ENCODE data around the gene ASIC4.

Gene ASIC4

DNA sequence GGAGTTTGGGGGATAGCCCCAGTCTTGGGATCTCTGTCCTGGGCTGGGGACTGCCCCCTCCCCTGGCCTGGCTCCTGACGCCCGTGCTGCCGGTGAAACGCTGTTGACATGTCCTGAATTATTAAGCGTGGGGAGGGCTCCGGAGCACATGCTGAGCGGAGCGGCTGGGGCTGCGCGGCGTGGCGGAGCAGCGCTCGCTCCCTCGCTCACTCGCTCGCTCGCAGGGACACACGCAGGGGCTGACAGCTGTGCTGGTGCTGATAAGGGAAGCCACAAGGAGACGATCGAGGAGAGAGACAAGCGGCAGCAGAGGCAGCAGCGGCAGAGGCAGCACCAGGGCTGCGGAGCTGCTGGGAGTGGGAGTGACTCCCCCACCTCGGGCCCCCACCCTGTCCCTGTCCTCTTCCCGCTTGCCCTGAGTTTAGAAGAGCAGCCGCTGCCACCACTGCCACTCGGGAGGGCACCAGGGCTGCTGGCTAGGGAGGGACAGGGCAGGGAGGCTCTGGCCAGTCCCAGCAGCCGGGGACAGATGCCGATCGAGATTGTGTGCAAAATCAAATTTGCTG is at the start of gene ASIC4:
Gene ASIC4 (plus strand): TSS at position 287 of the 566 bp plus-strand sequence. CDS start 243 bp downstream, at position 530.
- TF ChIP-seq YY1 (IDR thresholded peaks at IDR 0.05; ENCODE audit: insufficient read depth, insufficient read length) (no peak), SUZ12 (IDR thresholded peaks at IDR 0.05; ENCODE audit: extremely low read depth, insufficient read depth, insufficient read length) (no peak), ZNF274 (IDR thresholded peaks at IDR 0.05; ENCODE audit: low read depth, low read length) (no peak)
- DNase-seq (ENCODE audit: low read depth, low spot score), result no peak
- Histone ChIP-seq H3K9me3 (ENCODE audit: insufficient read depth, low read length) (no peaks in the 10 kb centered on the region), H3K36me3 (ENCODE audit: insufficient read depth, insufficient read length, low read length) (no peaks in the 10 kb centered on the region), H3K4me1 (ENCODE audit: insufficient read depth, insufficient read length) (peaks cover 26% of the 10 kb centered on the region), H3K4me3 (ENCODE audit: insufficient read length, low read depth) (peak within 1 kb of the TSS; percentile 2), H3K27me3 (ENCODE audit: insufficient read depth, insufficient read length) (peaks cover 70% of the 10 kb centered on the region), H3K9ac (ENCODE audit: insufficient read length, low read depth) (peak within 1 kb of the TSS; percentile 51)

DNA sequence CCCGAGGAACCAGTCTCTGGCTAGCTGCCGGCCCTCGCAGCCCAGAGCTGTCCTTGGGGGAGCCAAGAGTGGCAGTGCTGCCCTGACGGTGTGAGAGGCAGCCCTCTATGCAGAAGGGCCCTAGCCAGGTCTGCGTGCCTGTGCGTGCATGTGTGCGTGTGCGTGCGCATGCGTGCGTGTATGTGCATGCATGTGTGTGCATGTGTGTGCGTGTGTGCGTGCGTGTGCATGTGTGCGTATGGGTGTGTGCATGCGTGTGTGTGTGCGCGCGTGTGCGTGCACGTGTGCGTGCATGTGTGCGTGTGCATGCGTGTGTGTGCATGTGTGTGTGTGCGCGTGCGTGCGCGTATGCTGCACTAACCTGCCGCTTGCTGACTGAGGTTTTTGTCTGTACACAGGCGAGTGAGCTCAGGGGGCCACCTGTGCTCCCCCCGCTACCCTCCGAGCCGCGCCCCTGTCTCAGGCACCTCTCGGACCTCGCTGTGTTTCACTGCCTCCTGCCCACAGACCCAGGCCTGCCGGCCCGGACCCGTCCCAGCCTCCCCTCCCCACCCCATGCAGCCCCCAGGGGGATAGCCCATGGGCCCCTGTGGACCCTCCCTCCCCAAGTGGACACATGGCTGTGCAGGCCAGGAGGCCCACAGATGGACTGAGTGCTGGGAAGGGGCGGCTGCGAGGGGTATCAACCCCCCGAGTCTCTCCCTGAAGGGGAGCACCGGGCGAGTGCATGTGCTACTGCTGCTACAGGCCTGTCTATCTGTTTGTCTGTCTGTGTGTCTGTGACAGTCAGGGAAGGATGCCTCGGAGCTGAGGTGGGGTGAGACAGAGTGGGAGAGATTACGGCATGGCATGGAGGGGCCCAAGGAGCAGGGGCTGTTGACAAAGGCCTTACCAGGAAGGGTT is 48.4 kb upstream of the ASIC4 start:
- Histone ChIP-seq H3K9ac (ENCODE audit: insufficient read length, low read depth) (peak overlapping the region; percentile 26), H3K9me3 (ENCODE audit: insufficient read depth, low read length) (no peaks in the 10 kb centered on the region), H3K27me3 (ENCODE audit: insufficient read depth, insufficient read length) (no peaks in the 10 kb centered on the region), H3K4me1 (ENCODE audit: insufficient read depth, insufficient read length) (peaks cover 17% of the 10 kb centered on the region), H3K36me3 (ENCODE audit: insufficient read depth, insufficient read length, low read length) (peaks cover 69% of the 10 kb centered on the region), H3K4me3 (ENCODE audit: insufficient read length, low read depth) (no peak overlapping the region)
- TF ChIP-seq SUZ12 (IDR thresholded peaks at IDR 0.05; ENCODE audit: extremely low read depth, insufficient read depth, insufficient read length), result no peak
- TF ChIP-seq ZNF274 (IDR thresholded peaks at IDR 0.05; ENCODE audit: low read depth, low read length), result no peak
- TF ChIP-seq YY1 (IDR thresholded peaks at IDR 0.05; ENCODE audit: insufficient read depth, insufficient read length), result no peak
- DNase-seq (ENCODE audit: low read depth, low spot score), result no peak

DNA sequence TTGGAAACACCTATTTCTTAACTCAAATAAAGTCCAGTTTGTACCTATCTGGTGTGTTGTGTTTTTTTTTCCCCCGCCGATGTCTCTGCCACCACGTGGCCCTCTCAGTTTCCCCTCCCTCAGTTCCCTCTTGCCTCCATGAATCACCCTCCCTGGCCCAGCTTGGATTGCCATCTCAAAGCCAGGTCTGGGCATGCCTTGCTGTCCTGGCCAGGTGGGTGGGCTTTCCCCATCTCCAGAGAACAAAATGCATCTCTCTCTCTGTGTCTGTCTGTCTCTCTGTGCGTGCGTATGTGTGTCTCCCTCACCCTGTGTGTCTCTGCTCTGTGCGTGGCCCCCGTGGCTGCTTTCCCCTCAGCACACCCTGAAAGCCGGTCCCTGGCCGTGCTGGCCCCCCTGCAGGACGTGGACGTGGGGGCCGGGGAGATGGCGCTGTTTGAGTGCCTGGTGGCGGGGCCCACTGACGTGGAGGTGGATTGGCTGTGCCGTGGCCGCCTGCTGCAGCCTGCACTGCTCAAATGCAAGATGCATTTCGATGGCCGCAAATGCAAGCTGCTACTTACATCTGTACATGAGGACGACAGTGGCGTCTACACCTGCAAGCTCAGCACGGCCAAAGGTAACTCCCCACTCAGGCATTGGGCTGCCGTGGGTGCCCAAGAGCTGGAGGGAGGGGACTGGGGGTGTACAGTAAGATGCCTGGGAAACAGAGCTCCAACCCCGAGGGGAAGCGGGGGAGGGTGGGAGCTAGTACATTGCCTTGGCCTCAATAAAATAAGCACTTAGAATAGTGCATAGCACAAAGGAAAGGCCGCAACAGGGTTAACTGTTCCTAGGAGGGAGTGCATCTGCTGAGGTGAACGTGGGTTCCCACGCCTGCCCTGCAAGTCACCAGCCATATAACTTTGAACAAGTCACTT is 47.2 kb upstream of the ASIC4 start:
- Histone ChIP-seq H3K36me3 (ENCODE audit: insufficient read depth, insufficient read length, low read length) (peaks cover 76% of the 10 kb centered on the region), H3K27me3 (ENCODE audit: insufficient read depth, insufficient read length) (no peaks in the 10 kb centered on the region), H3K9ac (ENCODE audit: insufficient read length, low read depth) (no peak overlapping the region), H3K4me1 (ENCODE audit: insufficient read depth, insufficient read length) (peaks cover 8% of the 10 kb centered on the region), H3K9me3 (ENCODE audit: insufficient read depth, low read length) (no peaks in the 10 kb centered on the region), H3K4me3 (ENCODE audit: insufficient read length, low read depth) (no peak overlapping the region)
- TF ChIP-seq SUZ12 (IDR thresholded peaks at IDR 0.05; ENCODE audit: extremely low read depth, insufficient read depth, insufficient read length), result no peak
- no peak for TF ChIP-seq ZNF274 (IDR thresholded peaks at IDR 0.05; ENCODE audit: low read depth, low read length)
- TF ChIP-seq YY1 (IDR thresholded peaks at IDR 0.05; ENCODE audit: insufficient read depth, insufficient read length), result no peak
- DNase-seq (ENCODE audit: low read depth, low spot score), result no peak

- no peak for DNase-seq (ENCODE audit: low read depth, low spot score)
- H3K36me3 ChIP-seq (ENCODE audit: insufficient read depth, insufficient read length, low read length), result peaks cover 73% of the 10 kb centered on the region
- no peaks in the 10 kb centered on the region for H3K9me3 ChIP-seq (ENCODE audit: insufficient read depth, low read length)
- TF ChIP-seq YY1 (IDR thresholded peaks at IDR 0.05; ENCODE audit: insufficient read depth, insufficient read length), result no peak
- no peak for TF ChIP-seq SUZ12 (IDR thresholded peaks at IDR 0.05; ENCODE audit: extremely low read depth, insufficient read depth, insufficient read length)
- TF ChIP-seq ZNF274 (IDR thresholded peaks at IDR 0.05; ENCODE audit: low read depth, low read length), result no peak
- H3K4me3 ChIP-seq (ENCODE audit: insufficient read length, low read depth), result no peak overlapping the region
- H3K4me1 ChIP-seq (ENCODE audit: insufficient read depth, insufficient read length), result peaks cover 8% of the 10 kb centered on the region
- no peaks in the 10 kb centered on the region for H3K27me3 ChIP-seq (ENCODE audit: insufficient read depth, insufficient read length)
- no peak overlapping the region for H3K9ac ChIP-seq (ENCODE audit: insufficient read length, low read depth)
Observed at GRCh38 chr2:219467736-219468075, 46.6 kb upstream of the ASIC4 start.

DNA sequence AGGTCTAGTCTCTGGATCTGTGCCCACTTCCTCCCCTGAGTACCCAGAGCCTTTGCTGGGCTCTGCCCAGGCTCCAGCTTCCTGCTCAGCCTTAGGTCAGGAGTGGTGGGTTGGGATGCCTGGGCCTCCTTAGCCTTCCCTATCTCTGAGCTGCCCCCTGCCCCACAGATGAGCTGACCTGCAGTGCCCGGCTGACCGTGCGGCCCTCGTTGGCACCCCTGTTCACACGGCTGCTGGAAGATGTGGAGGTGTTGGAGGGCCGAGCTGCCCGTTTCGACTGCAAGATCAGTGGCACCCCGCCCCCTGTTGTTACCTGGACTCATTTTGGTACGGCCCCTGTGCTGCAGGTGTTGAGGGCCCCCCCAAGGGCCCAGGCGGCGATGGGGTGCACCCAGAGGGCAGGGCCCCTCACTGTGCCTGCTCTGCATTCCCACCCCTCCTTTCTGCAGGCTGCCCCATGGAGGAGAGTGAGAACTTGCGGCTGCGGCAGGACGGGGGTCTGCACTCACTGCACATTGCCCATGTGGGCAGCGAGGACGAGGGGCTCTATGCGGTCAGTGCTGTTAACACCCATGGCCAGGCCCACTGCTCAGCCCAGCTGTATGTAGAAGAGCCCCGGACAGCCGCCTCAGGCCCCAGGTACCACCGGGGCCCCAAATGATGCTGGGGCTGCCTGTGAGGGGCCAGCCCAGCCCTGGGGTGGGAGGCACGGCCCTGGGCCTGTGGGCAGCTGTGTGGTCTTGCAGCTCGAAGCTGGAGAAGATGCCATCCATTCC is 45.7 kb upstream of the ASIC4 start:
- H3K9ac ChIP-seq (ENCODE audit: insufficient read length, low read depth), result no peak overlapping the region
- peaks cover 79% of the 10 kb centered on the region for H3K36me3 ChIP-seq (ENCODE audit: insufficient read depth, insufficient read length, low read length)
- H3K27me3 ChIP-seq (ENCODE audit: insufficient read depth, insufficient read length), result no peaks in the 10 kb centered on the region
- no peaks in the 10 kb centered on the region for H3K9me3 ChIP-seq (ENCODE audit: insufficient read depth, low read length)
- TF ChIP-seq SUZ12 (IDR thresholded peaks at IDR 0.05; ENCODE audit: extremely low read depth, insufficient read depth, insufficient read length), result no peak
- no peak for TF ChIP-seq ZNF274 (IDR thresholded peaks at IDR 0.05; ENCODE audit: low read depth, low read length)
- no peak for TF ChIP-seq YY1 (IDR thresholded peaks at IDR 0.05; ENCODE audit: insufficient read depth, insufficient read length)
- H3K4me1 ChIP-seq (ENCODE audit: insufficient read depth, insufficient read length), result peaks cover 8% of the 10 kb centered on the region
- H3K4me3 ChIP-seq (ENCODE audit: insufficient read length, low read depth), result no peak overlapping the region
- DNase-seq (ENCODE audit: low read depth, low spot score), result no peak

- TF ChIP-seq YY1 (IDR thresholded peaks at IDR 0.05; ENCODE audit: insufficient read depth, insufficient read length) (no peak), ZNF274 (IDR thresholded peaks at IDR 0.05; ENCODE audit: low read depth, low read length) (no peak), SUZ12 (IDR thresholded peaks at IDR 0.05; ENCODE audit: extremely low read depth, insufficient read depth, insufficient read length) (no peak)
- Histone ChIP-seq H3K9me3 (ENCODE audit: insufficient read depth, low read length) (no peaks in the 10 kb centered on the region), H3K4me3 (ENCODE audit: insufficient read length, low read depth) (no peak overlapping the region), H3K27me3 (ENCODE audit: insufficient read depth, insufficient read length) (no peaks in the 10 kb centered on the region), H3K4me1 (ENCODE audit: insufficient read depth, insufficient read length) (peaks cover 8% of the 10 kb centered on the region), H3K36me3 (ENCODE audit: insufficient read depth, insufficient read length, low read length) (peaks cover 80% of the 10 kb centered on the region), H3K9ac (ENCODE audit: insufficient read length, low read depth) (no peak overlapping the region)
- no peak for DNase-seq (ENCODE audit: low read depth, low spot score)
Observed at GRCh38 chr2:219469186-219469724, 45.0 kb upstream of the ASIC4 start.

Measured in NT2/D1 (cell line).